Panc1 (cell line): Measurements from ENCODE around the gene AK8.

ENCODE experiments used
- CTCF ChIP-seq: fragments of 450-650 bp; IDR thresholded peaks from 2 replicates; pipeline ENCODE4 v1.5.1; 2017; ENCODE audit warnings: mild to moderate bottlenecking
- POLR2AphosphoS5 ChIP-seq: IDR thresholded peaks from 2 replicates; pipeline ENCODE4 v1.6.1; 2012; ENCODE audit warnings: mild to moderate bottlenecking, low read depth, low read length, moderate library complexity
- SIN3A ChIP-seq: IDR thresholded peaks from 2 replicates; pipeline ENCODE4 v1.6.1; 2012; ENCODE audit warnings: low read depth, mild to moderate bottlenecking, low read length, moderate library complexity, borderline replicate concordance; ENCODE audit not compliant: insufficient read depth
- TCF7L2 ChIP-seq: IDR thresholded peaks from 2 replicates; pipeline ENCODE4 v1.6.1; 2011; ENCODE audit warnings: mild to moderate bottlenecking, low read depth, low read length, inconsistent platforms
- TF ChIP-seq, protein P1 (sequence below), 2 experiments: IDR thresholded peaks; 2 replicates each; pipeline ENCODE4 v1.6.1; 2011 to 2012; ENCODE audit warnings: low read depth in 2 of 2, control low read depth in 1 of 2, low read length in 1 of 2, mild to moderate bottlenecking in 1 of 2, moderate library complexity in 1 of 2; ENCODE audit not compliant: insufficient read depth in 1 of 2

GRCh38 chr9:132699956-132700355 is 178.1 kb downstream of the AK8 start:
- TF ChIP-seq CTCF (no peak), POLR2AphosphoS5 (no peak), TCF7L2 (no peak), SIN3A (no peak)
- TF ChIP-seq, protein P1, sequence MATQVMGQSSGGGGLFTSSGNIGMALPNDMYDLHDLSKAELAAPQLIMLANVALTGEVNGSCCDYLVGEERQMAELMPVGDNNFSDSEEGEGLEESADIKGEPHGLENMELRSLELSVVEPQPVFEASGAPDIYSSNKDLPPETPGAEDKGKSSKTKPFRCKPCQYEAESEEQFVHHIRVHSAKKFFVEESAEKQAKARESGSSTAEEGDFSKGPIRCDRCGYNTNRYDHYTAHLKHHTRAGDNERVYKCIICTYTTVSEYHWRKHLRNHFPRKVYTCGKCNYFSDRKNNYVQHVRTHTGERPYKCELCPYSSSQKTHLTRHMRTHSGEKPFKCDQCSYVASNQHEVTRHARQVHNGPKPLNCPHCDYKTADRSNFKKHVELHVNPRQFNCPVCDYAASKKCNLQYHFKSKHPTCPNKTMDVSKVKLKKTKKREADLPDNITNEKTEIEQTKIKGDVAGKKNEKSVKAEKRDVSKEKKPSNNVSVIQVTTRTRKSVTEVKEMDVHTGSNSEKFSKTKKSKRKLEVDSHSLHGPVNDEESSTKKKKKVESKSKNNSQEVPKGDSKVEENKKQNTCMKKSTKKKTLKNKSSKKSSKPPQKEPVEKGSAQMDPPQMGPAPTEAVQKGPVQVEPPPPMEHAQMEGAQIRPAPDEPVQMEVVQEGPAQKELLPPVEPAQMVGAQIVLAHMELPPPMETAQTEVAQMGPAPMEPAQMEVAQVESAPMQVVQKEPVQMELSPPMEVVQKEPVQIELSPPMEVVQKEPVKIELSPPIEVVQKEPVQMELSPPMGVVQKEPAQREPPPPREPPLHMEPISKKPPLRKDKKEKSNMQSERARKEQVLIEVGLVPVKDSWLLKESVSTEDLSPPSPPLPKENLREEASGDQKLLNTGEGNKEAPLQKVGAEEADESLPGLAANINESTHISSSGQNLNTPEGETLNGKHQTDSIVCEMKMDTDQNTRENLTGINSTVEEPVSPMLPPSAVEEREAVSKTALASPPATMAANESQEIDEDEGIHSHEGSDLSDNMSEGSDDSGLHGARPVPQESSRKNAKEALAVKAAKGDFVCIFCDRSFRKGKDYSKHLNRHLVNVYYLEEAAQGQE (IDR thresholded peaks at IDR 0.05; ENCODE audit: insufficient read depth in 1 of 2, low read depth in 2 of 2, low read length in 1 of 2): no peak
